GM21390 (cell line): Measurements from ENCODE around the gene LRRC74B.
A peak's percentile ranks its signal among the peaks of the same experiment; 100 is the strongest.

ENCODE experiments used
- ATAC-seq: cut with Tn5 transposase; IDR thresholded peaks from one replicate; pipeline ENCODE4 v1.9.1; 2021; ENCODE audit not compliant: unreplicated experiment

LRRC74B gene

DNA sequence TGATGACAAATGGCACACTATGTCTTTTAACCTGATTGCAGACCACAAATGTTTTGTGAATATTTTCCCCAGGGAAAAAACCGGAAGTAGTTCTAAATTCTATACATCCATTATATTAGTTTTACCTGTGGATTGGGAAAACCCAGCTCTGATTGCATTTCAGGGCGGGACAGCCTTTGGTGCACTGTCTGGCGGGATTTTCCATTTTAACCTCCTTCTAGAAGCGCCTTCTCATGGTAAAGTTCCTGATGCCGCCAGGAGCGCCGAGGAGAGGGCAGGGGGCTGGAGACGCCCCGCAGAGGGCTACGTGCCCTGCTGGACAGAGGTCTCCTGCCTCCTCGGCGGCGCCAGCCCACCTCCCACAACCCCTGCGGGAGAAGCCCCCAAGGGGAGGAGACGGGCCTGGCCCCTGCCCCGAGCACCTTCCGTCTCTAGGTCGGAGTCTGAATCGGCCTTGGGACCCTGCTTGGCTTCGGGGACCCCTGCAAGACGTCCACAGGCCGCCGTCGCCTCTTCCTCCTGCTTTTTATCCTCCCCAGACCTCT lies 32.0 kb upstream of the LRRC74B start:
- ATAC-seq = no peak

DNA sequence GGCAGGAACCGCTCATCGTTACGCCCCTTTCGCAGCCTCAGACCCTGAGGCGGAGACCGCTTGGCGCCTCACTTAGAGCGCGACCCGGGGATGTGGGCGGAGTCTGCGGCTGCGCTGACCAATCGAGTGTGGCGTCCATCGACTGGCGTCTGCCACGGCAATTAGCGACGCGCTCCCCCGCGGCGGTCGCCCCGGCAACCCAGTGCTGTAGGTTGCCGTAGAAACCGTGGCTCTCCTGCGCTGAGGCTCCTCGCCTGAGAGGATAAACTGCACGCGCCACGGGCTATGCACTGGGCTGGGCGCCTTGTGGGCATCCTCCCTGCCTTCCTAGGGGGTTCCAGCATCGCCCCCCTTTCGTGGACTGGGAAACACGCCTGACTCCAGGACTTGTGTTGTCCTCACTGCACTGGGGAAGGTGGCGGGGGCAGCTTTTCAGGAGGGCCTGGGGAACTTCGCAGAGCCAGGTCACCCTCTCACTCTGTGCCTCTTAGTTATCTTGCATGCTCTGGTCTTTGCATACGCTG lies 31.5 kb upstream of the LRRC74B start:
- ATAC-seq = peak; percentile 67

DNA sequence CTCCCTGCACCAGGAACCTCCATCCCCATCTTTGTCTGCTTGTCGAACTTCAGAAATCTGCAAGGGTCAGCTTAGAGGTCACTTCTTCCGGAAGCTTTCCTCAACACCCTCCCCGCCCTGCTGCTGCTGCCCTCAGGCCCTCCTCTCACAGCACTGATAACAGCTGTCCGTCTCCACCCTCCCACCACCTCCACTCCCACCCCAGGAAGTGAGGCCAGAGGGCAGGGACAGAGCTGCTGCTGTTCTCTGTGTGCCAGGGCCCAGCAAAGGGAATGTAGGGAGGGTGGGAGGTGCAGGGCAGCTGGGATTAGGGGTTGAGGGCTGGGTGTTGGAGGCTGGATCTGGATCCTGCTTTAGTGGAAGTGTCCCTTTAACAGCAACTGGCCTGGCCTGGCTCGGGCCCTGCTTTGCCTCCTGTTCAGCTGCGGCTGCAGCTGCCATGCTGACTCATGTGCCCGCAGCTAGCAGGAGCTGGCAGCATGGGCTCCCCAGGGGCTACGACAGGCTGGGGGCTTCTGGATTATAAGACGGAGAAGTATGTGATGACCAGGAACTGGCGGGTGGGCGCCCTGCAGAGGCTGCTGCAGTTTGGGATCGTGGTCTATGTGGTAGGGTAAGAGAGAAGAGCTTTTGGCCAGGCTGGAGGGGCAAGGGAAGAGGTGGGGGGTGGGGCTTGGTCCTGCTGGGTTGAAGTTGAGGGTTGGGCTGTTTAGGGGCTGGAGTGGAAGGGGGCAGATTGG lies 30.9 kb upstream of the LRRC74B start, which contains the start of gene P2RX6:
Gene P2RX6, plus strand, starts transcription at position 440 of the 740 bp plus-strand sequence. Its CDS starts 10 bp downstream, at position 450.
- no peak for ATAC-seq

DNA sequence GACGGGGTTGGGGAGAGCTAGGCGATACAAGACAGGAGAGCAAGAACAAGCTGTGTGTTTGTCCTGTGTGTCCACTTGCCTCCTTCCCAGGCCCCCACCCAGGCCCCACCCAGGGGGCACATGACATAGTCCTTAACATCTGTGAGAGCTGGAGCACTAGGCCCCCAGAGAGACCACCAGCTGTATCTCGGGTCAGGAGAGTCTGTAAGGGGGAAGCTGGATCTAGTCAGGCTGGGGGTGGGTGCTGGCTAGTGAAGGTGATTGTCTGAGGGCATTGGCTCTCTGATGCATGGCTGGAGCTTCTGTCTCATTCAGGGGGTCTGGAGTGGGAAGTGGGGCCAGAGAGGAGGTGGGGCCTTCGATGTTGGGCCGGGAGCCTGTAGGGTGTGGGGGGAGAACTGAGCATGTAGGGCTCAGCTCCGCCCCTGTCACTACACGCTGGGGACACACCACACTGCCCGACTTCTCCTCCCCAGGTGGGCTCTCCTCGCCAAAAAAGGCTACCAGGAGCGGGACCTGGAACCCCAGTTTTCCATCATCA lies 30.2 kb upstream of the LRRC74B start:
- ATAC-seq = no peak

DNA sequence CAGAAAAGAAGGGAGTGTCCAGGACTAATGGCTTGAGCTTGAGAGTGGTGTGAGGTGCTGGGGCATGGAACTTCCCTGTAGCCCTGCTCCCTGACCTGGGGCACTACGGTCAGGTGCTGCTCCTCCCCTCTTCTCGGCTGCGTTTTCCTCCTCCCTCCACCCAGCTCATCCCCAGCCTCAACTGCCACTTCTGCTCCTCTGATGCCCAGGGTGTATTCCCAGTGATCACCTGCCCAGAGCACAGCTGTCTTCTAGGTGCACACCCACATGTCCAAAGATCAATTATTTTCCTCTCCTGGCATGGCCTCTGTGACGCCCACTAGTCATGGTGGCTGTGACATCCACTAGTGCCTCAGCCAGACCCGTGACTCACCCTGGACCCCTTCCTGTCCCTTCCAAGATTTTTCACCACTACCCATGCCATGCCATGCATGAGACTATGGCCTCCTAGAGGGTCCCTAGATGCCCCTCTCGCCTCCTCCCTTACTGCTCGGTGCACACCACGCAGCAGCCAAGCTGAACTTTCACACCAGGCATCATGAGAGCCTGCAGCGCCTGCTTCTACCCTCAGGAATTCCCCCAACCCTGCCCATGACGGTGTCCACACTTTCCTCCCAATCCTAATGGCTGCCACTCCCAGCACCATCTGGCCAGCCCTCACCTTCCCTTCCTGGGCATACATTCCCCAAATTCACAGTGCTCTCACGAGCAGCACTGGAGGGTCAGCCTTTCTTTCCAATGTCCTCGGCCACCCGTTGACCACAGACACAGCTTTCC lies 28.9 kb upstream of the LRRC74B start:
- ATAC-seq = no peak

DNA sequence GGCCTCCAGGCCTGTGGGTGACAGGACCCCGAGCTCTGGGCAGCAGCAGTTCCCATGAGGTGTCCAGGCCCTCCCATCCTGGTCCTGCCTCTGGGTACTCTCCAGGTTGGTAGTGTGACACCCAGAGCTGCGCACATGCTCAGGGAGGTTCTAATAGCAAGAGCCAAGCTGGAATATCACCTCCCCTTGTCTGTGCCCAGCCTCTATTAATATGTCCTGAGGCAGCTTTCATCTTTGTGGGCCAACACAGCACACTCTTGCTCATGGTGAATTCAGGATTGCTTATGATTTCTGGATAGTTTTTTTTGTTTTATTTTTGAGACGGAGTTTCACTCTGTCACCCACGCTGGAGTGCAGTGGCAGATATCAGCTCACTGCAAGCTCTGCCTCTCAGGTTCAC lies 27.4 kb upstream of the LRRC74B start:
- ATAC-seq = no peak

DNA sequence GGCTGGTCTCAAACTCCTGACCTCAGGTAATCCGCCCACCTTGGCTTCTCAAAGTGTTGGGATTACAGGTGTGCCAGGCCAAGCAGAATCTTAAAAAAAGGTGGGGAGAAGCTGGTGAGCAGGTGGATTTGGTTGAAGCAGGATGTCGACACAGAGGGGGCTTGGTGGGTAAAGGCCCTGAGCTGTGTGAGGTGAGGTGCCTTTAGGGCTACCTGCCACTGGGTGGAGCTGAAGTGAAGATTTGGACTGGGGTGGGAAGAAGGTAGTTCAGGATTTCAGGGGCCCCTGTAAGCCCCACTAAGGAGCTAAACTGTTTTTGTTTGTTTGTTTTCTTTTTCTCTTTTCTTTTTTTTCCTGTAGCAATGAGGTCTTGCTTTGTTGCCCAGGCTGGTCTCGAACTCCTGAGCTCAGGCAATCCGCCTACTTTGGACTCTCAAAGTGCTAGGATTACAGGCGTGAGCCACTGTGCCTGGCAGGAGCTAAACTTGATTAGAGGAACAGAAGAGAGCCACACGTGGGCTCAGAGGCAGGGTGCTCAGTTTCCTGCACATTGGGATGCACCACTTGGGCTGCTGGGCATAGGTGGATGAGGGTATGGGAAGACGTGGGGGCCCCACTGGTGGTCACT lies 24.8 kb upstream of the LRRC74B start:
- no peak for ATAC-seq

DNA sequence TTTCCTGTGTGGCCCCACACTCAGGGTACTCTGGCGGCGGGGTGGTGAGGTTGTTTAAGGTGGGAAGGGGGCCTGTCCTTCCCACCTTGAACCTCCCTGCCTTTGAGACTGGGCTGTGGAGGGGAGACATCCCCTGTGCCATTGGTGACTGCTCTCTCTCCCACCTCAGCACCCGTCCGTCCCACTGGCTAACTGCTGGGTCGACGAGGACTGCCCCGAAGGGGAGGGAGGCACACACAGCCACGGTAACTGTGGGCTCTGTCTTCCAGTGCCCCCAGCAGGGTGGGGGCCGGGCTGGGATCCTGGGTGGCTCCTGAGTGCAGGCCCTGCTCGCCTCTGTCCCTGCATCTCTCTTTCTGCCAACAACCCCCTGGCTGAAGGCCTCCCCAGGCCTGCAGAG lies 23.2 kb upstream of the LRRC74B start:
- ATAC-seq = no peak

DNA sequence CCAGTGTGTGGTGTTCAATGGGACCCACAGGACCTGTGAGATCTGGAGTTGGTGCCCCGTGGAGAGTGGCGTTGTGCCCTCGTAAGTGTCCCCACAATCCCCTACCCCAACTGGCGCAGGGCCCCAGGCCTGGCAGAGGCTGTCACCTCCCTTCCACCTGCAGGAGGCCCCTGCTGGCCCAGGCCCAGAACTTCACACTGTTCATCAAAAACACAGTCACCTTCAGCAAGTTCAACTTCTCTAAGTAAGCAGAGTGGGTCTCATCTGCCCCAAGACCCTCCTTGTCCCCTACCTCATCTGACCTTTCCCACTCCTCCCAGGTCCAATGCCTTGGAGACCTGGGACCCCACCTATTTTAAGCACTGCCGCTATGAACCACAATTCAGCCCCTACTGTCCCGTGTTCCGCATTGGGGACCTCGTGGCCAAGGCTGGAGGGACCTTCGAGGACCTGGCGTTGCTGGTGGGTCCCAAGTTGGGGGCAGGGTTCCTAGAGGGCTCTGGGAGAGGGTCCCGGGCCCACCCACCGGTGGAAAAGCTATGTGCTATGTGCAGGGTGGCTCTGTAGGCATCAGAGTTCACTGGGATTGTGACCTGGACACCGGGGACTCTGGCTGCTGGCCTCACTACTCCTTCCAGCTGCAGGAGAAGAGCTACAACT lies 22.7 kb upstream of the LRRC74B start:
- ATAC-seq = no peak

DNA sequence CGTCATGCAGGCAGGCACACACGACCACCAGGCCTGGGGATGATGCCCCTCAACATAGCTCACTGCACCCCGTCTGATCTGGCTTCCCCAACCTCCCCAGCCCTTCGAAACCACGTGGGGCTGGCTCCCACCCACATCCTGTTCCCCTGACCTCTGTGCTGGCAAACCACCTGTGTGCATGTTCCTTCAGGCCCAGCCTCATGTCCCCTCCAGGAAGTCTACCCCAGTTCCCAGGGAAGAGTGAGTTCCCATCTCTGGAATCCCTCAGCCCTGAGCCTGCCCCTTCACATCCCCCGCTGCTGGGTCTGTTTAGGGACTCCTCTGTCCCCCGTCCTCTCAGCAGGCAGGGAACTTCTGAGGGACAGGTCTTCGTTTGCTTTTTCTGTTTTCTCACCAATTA lies 20.5 kb upstream of the LRRC74B start:
- ATAC-seq = no peak

DNA sequence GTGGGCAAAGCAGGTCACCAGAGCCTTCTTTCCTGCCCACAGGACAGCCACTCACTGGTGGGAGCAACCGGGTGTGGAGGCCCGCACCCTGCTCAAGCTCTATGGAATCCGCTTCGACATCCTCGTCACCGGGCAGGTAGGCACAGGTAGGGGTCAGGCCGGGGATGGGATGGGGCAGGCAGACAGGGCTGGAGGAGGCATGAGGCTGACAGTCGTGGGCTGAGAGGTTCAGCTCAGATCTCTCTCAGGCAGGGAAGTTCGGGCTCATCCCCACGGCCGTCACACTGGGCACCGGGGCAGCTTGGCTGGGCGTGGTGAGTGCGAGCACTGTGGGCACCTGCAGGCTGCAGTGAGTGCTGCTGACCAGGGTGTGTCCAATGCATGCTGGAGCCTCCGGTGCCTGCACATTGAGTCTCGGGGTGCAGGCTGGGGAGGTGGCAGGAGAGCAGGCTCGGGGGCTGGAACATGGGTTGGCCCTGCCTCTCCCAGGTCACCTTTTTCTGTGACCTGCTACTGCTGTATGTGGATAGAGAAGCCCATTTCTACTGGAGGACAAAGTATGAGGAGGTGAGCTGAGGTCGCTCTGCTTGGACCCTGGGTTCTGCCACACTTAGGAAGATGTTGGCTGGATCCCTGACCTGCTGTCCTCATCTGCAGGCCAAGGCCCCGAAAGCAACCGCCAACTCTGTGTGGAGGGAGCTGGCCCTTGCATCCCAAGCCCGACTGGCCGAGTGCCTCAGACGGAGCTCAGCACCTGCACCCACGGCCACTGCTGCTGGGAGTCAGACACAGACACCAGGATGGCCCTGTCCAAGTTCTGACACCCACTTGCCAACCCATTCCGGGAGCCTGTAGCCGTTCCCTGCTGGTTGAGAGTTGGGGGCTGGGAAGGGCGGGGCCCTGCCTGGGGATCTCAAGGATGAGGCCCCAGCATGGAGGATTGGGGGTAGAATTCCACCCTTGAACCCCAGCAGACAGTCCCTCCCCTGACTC lies 19.7 kb upstream of the LRRC74B start:
- ATAC-seq = no peak

DNA sequence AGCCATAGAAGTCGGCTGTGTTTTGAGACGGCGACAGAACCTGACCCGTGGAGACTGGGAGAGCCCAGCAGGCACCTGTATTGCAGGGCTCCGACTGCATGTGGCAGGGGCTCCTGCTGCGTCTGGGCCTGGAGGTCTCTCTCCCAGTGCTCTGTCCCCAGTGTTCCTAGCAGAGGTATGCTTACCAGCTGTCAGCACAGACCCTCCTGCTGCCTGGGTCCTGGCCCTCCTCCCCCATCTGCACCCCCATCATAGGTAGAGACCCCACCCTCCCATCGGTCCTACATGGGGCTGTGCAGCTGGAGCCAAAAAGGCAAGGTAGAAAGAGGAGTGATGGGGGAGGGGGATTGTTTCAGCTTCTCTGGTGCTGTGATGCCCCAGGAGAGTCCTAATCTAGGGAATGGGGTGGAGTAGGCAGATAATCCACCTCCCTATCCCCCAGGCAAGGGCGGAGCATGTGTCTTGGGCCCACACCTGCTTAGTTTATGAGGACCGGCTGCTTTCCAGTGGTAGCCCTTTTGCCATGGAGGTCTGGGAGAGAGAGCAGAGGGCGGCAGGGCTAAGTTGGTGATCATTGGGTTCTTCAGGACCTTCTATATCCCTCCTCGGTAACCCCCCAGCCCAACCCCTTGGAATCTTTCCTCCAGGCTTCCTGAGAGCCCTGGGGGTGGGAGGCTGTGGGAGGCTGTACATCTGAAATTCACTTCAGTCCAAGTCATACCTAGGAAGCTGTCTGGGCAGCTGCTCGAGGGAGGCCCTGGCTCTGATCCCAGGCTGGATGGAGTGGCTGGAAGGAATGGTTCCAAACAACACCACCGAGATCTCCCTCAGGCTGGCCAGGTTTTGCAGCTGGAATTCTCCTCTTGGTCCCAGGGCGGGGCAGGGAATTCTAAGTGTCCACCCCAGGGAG lies 18.7 kb upstream of the LRRC74B start:
- no peak for ATAC-seq

DNA sequence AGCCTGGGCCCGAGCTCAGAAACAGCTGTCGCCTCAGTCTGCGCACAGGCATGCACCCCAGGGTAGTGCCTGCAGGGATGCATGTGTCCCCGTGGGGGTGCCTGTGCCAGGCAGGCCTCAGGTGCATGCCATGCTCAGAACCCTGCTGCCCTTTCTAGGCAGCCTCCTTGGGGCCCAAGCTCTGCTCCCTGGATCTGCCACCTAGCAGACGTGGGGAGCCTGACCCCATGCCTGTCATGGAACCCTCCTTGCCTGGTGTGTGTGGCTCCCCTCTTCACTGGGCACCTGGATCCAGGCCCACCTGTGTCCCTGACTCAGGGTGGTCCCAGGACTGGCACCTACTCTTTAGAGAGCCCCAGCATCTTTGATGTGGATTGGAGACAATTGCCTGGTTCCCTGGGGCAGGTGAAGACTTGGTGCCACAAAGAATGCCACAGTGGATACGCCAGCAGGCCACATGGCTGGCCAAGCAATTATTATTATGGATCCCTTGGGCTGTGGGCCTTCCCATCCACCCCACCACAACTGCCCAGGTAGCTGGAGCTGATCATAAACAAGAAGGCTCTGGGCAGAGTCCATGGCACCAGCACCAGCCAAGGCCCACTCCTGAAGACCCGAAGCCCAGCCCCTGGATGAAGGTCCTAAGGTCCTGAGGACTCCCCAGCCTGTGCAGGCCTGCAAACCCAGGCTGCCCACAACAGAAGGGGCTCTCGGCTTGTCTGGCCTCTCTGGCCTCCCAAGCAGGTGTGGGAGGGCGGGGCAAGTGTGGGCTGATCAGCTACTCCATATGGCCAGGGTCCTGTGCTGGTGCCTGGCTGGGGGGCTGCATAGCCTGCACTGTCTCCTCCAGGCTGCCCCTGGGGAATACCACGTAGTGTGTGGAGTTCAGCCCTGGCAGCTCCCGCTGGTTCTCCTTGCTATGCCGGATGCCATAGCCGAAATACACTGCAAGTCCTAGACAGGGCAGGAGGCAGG lies 17.2 kb upstream of the LRRC74B start:
- no peak for ATAC-seq

DNA sequence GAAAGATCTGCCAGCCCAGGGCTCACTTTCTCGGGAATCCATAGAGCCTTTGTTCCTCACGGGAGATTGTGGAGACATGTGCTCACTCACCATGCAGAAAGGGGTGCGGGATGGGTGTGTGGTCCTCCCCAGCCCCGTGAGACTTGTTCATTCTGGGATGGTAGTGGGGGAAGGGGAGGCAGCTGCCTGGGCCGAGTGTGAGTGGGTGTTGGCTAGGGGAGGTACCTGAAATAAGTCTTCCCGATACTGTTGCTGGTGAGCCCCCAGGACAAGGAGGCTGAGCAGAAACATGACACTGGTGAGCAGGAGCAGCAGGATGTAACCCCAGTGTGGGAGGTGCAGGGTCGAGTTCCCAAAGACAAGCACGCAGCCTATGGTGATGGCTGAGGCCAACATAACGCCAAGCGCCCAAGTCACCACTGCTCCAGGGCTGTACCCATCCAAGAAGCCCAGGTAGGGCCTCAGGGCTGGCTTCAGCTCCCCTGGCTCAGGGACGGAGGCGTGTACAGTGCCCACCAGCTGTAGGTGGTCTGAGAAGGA lies 16.2 kb upstream of the LRRC74B start:
- ATAC-seq = no peak

DNA sequence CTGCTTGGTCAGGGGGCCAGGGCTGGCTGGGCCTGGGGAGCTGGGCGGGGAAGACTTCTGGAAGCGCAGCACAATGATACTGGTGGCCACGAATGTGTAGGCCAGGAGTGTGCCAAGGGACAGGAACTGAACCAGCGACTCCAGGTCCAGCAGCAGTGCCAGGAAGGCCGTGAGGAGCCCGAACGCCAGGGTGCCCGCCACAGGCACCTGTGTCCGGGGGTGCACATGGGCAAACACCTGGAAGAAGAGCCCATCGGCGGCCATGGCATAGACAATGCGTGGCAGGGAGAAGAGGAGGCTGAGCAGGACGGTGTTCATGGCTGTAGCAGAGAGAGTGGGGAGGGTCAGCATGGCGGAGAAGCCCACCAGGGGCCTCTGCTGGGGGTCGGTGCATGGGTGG lies 15.7 kb upstream of the LRRC74B start:
- no peak for ATAC-seq

DNA sequence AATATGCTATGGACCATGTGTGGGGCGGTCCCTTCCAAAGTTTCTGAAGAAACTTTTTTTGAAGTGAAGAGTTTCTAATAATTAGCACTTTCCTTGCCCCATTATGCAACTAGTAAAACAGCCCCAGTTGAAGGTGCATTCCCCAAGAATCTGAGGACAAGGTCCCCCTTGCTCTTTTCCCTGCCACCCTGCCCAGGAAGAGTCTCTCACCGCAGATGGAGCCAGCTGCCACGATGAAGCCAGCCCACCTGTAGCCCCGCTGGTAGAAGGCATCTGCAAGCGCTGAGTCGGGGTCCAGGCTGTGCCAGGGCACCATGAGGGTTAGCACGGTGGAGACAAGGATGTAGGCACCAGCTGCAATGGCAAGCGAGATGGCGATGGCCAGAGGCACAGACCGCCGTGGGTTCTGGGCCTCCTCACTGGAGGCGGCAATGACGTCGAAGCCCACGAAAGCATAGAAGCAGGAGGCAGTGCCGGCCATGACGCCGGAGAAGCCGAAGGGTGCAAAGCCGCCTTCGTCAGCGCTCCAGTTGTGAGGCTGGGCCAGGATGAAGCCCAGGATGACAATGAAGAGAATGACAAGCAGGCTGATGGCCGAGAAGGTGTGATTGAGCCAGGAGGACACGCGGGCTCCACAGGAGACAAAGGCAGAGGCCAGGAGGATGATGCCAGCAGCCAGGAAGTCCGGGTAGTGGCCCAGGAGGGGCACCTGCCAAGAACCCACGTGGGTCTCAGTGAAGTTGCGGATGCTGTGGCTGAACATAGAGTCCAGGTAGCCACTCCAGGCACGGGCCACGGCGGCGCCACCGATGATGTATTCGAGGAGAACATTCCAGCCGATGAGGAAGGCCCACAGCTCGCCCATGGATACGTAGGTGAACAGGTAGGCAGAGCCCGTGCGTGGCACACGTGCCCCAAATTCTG lies 14.9 kb upstream of the LRRC74B start:
- no peak for ATAC-seq
